Tibial artery (tissue), 4 donors: ENCODE results near the gene WNT10A.
"Not testable (repeated sequence)": the region's sequence is repeated elsewhere in the genome, so short reads cannot be mapped to it uniquely, and the experiment has no call there.

Experiments used
- DNase-seq, 2 donors: peaks; one replicate each; pipeline ENCODE4 v3.0.0-alpha.2; 2019
- H3K27ac ChIP-seq, 2 donors: fragments of 200-600 bp; sonication (generic) in 1 of 2; 1 replicate in 1 of 2; 2 replicates in 1 of 2; pipeline ENCODE4 v1.5.1; 2018 to 2019; ENCODE audit warnings: mild to moderate bottlenecking in 1 of 2
- H3K27me3 ChIP-seq, 2 donors: fragments of 200-600 bp; sonication (generic) in 1 of 2; one replicate each; pipeline versions ENCODE4 v1.5.1 to v1.6.0; 2016 to 2019
- H3K36me3 ChIP-seq, 3 donors: fragments of 200-600 bp; sonication (generic) in 2 of 3; one replicate each; pipeline ENCODE4 v1.5.1; 2016 to 2019; ENCODE audit warnings: mild to moderate bottlenecking in 2 of 3
- H3K4me1 ChIP-seq, 4 donors: fragments of 200-600 bp; sonication (generic) in 2 of 4; 1 replicate in 3 of 4; 2 replicates in 1 of 4; pipeline ENCODE4 v1.5.1; 2016 to 2019
- H3K4me3 ChIP-seq, 2 donors: fragments of 200-600 bp; sonication (generic) in 1 of 2; 1 replicate in 1 of 2; 2 replicates in 1 of 2; pipeline ENCODE4 v1.5.1; 2018 to 2019; ENCODE audit warnings: mild to moderate bottlenecking in 2 of 2
- H3K9me3 ChIP-seq, 3 donors: fragments of 200-600 bp; sonication (generic) in 1 of 3; one replicate each; pipeline ENCODE4 v1.5.1; 2016 to 2019
- CTCF ChIP-seq, 2 experiments: fragments of 200-600 bp in 1 of 2; fragments of 450-650 bp in 1 of 2; IDR thresholded peaks; one replicate each; pipeline ENCODE4 v1.5.1; 2017 to 2019; ENCODE audit warnings: antibody characterized with exemption in 2 of 2, mild to moderate bottlenecking in 1 of 2, moderate library complexity in 1 of 2
- intact Hi-C: fragments of 100-400 bp; cut with DNase I; formaldehyde crosslinking; loops from one replicate; pipeline ENCODE4 v1.15.0; 2023; ENCODE audit warnings: low total_unique reads

WNT10A gene

GRCh38 chr2:218927422-218927821, 46.8 kb downstream of the WNT10A start:
- no peak for DNase-seq
- H3K27ac ChIP-seq = no peak overlapping the region
- H3K27me3 ChIP-seq = peaks cover 0 to 35% of the 10 kb centered on the region in 2 donors
- TF ChIP-seq CTCF (IDR thresholded peaks at IDR 0.05) = no peak
- no peak overlapping the region for H3K4me3 ChIP-seq
- no peaks in the 10 kb centered on the region for H3K9me3 ChIP-seq
- H3K4me1 ChIP-seq = no peaks in the 10 kb centered on the region
- no peaks in the 10 kb centered on the region for H3K36me3 ChIP-seq
- intact Hi-C loops = no loop called here

- DNase-seq = no peak
Measured at GRCh38 chr2:218927876-218928275, 47.2 kb downstream of the WNT10A start.

GRCh38 chr2:218930488-218930887, 49.8 kb downstream of the WNT10A start:
- not testable (repeated sequence) for H3K9me3 ChIP-seq, H3K27ac ChIP-seq

More at GRCh38 chr2:218927876-218928275, 47.2 kb downstream of the WNT10A start:
- no peaks in the 10 kb centered on the region for H3K9me3 ChIP-seq
- peaks cover 0 to 31% of the 10 kb centered on the region in 2 donors for H3K27me3 ChIP-seq
- no peaks in the 10 kb centered on the region for H3K4me1 ChIP-seq
- no peaks in the 10 kb centered on the region for H3K36me3 ChIP-seq
- no peak overlapping the region for H3K4me3 ChIP-seq
- H3K27ac ChIP-seq = no peak overlapping the region
- intact Hi-C loops = no loop called here
- no peak for TF ChIP-seq CTCF (IDR thresholded peaks at IDR 0.05)

GRCh38 chr2:218931751-218932150, 51.1 kb downstream of the WNT10A start:
- DNase-seq, H3K36me3 ChIP-seq, H3K4me1 ChIP-seq, H3K9me3 ChIP-seq, H3K27ac ChIP-seq, intact Hi-C loops, H3K4me3 ChIP-seq: not testable (repeated sequence)
- peaks cover 0 to 39% of the 10 kb centered on the region in 2 donors for H3K27me3 ChIP-seq

More at GRCh38 chr2:218930488-218930887, 49.8 kb downstream of the WNT10A start:
- peaks cover 0 to 30% of the 10 kb centered on the region in 2 donors for H3K27me3 ChIP-seq
- H3K4me3 ChIP-seq, H3K4me1 ChIP-seq, intact Hi-C loops, DNase-seq, H3K36me3 ChIP-seq: not testable (repeated sequence)
